T-cell (primary cell): ENCODE results near the gene MEF2A. TPM values are rescaled to one million over a fixed set of nuclear protein-coding genes. Genes with fewer than 3 reads are reported as not detected.

Experiments
- ATAC-seq, 4 experiments: fragments of 200-7000 bp in 3 of 4; fragments of 150-1000 bp in 1 of 4; cut with Tn5 transposase; replicated peaks in 1 of 4; 1 replicate in 3 of 4; 2 replicates in 1 of 4; pipeline ENCODE4 v1.10.0; 2021; ENCODE audit warnings: moderate library complexity in 3 of 4, mild to moderate bottlenecking in 2 of 4, moderate number of reproducible peaks in 1 of 4
- CTCF ChIA-PET, 2 donors: fragments of 300-600 bp; sonication (Branson Sonifier 250); formaldehyde crosslinking; loops; one replicate each; lab custom pipeline; 2022; ENCODE audit warnings: antibody characterized with exemption in 2 of 2; lab: Charles Lee
- POLR2A ChIA-PET, 2 donors: fragments of 300-600 bp; sonication (Branson Sonifier 250); formaldehyde crosslinking; loops; one replicate each; lab custom pipeline; 2022; ENCODE audit warnings: antibody characterized with exemption in 2 of 2; lab: Charles Lee
- DNase-seq, 35 experiments: peaks; one replicate each; pipeline versions ENCODE4 v3.0.0 to v3.0.0-alpha.2; 2013 to 2023
- H3K27ac ChIP-seq: one replicate; pipeline ENCODE4 v1.5.1; 2013; ENCODE audit warnings: low read length
- H3K27me3 ChIP-seq, 2 experiments: replicated peaks in 1 of 2; 1 replicate in 1 of 2; 2 replicates in 1 of 2; pipeline versions ENCODE4 v1.6.1 to v1.7.0; 2013; ENCODE audit warnings: low read length in 1 of 2, mixed read lengths in 1 of 2; ENCODE audit not compliant: control insufficient read depth in 2 of 2, insufficient read depth in 2 of 2; ENCODE audit errors: extremely low read depth in 1 of 2
- H3K36me3 ChIP-seq, 2 donors: 1 replicate in 1 of 2; 2 replicates in 1 of 2; pipeline versions ENCODE4 v1.6.1 to v1.7.0; 2013; ENCODE audit warnings: low read length in 1 of 2; ENCODE audit not compliant: control insufficient read depth in 2 of 2, insufficient read depth in 1 of 2; ENCODE audit errors: extremely low read depth in 1 of 2
- H3K4me1 ChIP-seq, 2 experiments: 1 replicate in 1 of 2; 2 replicates in 1 of 2; pipeline versions ENCODE4 v1.6.1 to v1.7.0; 2013; ENCODE audit warnings: low read length in 2 of 2, mixed read lengths in 1 of 2; ENCODE audit not compliant: insufficient read depth in 2 of 2, control insufficient read depth in 1 of 2; ENCODE audit errors: extremely low read depth in 1 of 2
- H3K4me3 ChIP-seq, 2 donors: 1 replicate in 1 of 2; 2 replicates in 1 of 2; pipeline versions ENCODE4 v1.5.1 to v1.7.0; 2013; ENCODE audit warnings: mild to moderate bottlenecking in 2 of 2, low read length in 1 of 2, moderate library complexity in 1 of 2; ENCODE audit not compliant: control insufficient read depth in 1 of 2; ENCODE audit errors: extremely low read depth in 1 of 2
- H3K9me3 ChIP-seq: 2 replicates; pipeline ENCODE4 v1.7.0; 2013
- H3K27ac Mint-ChIP-seq, 2 donors: one replicate each; pipeline ENCODE4 v1.8.0; 2020 to 2021; ENCODE audit warnings: mild to moderate bottlenecking in 2 of 2, mixed read lengths in 2 of 2
- H3K27me3 Mint-ChIP-seq, 2 donors: one replicate each; pipeline ENCODE4 v1.8.0; 2021 to 2022; ENCODE audit warnings: mixed read lengths in 2 of 2
- H3K36me3 Mint-ChIP-seq: one replicate; pipeline ENCODE4 v1.8.0; 2021; ENCODE audit warnings: mixed read lengths
- H3K4me1 Mint-ChIP-seq, 3 donors: one replicate each; pipeline ENCODE4 v1.8.0; 2020 to 2022; ENCODE audit warnings: mixed read lengths in 3 of 3, mild to moderate bottlenecking in 1 of 3
- H3K4me3 Mint-ChIP-seq, 3 donors: one replicate each; pipeline ENCODE4 v1.8.0; 2020 to 2022; ENCODE audit warnings: mild to moderate bottlenecking in 3 of 3, mixed read lengths in 3 of 3, moderate library complexity in 3 of 3
- H3K9me3 Mint-ChIP-seq, 3 donors: one replicate each; pipeline ENCODE4 v1.8.0; 2020 to 2022; ENCODE audit warnings: mixed read lengths in 3 of 3
- WGBS: methylation state at CpG from one replicate; pipeline ENCODE4 v1.1.5; 2013; ENCODE audit warnings: missing lambda C conversion rate; ENCODE audit not compliant: insufficient coverage; 5-methylcytosine and 5-hydroxymethylcytosine counted together
- total RNA-seq, 35 experiments: library from RNA in 6 of 35; stranded (reverse) in 6 of 35; fragments of 120-200 nt in 1 of 35; gene quantifications; one replicate each; pipeline versions ENCODE4 v1.2.1 to v1.2.4 and lab custom pipeline; 2013 to 2026

Gene MEF2A
- total RNA-seq, 5 donors from 2014 or later (not counting 1 experiment from before 2014, with no cell fraction given): 31.6 to 37.4 (median 33.9) TPM

DNA sequence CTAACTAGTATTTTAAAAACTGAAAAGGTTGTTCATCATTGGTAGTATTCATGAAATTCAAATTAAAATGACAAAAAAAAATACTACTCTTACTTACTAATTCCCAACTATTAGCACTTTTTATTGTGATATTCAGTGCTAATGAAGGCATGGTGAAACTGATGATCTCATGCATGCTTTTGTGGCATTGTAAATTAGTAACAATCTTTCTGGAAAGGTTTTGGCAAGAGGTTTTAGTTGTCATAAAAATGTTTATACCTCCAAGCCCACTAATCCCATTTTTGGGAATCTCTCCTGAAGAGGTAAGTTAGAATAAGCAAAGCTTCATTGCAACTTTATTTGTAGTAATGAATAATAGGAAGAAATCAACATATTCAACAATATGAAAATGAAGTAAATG, 114.5 kb downstream of the MEF2A start:
- Mint-ChIP-seq H3K36me3 (peaks cover 55% of the 10 kb centered on the region), H3K4me1 (peaks cover 36 to 42% (median 37%) of the 10 kb centered on the region in 3 donors), H3K27ac (peak overlapping the region; percentile 30 to 40), H3K27me3 (no peaks in the 10 kb centered on the region), H3K9me3 (peaks cover 0 to 11% (median 4%) of the 10 kb centered on the region in 3 donors), H3K4me3 (no peak overlapping the region)
- peaks cover 4 to 16% of the 10 kb centered on the region in 2 experiments for H3K4me1 ChIP-seq
- H3K27ac ChIP-seq: no peak overlapping the region
- no peaks in the 10 kb centered on the region for H3K9me3 ChIP-seq
- CTCF ChIA-PET: no interaction called here
- no peaks in the 10 kb centered on the region for H3K27me3 ChIP-seq
- no peak overlapping the region for H3K4me3 ChIP-seq
- POLR2A ChIA-PET: interaction anchor here in 1 of 2 donors (0.7 kb wide), 1 partner anchor 25 kb away, joined by 3 read pairs; no protein-coding TSS in a partner anchor
- ATAC-seq (no peak), DNase-seq (no peak)
- H3K36me3 ChIP-seq: peaks cover 0 to 11% of the 10 kb centered on the region in 2 donors

DNA sequence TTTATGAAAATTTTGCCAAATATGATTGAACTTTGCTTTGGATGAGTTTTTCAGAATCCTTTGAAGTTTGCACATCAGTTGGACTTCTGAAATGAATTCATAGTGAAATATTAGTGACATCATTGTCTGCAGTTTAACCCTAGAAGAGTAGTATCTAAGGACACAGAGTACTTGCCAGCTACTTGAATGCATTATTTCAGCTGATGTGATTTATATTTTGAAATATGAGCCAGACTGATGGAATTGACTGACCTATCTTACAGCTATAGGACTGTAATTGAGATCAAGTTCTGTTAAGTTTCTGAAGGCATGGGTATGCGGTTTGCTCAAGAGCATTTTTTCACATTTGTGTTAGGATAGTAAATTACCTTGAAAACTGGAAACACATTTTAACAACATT, 116.2 kb downstream of the MEF2A start:
- Histone ChIP-seq H3K4me3 (no peak overlapping the region), H3K27ac (no peak overlapping the region), H3K9me3 (peaks cover 6% of the 10 kb centered on the region), H3K36me3 (peaks cover 0 to 6% of the 10 kb centered on the region in 2 donors), H3K27me3 (no peaks in the 10 kb centered on the region), H3K4me1 (peaks cover 4 to 16% of the 10 kb centered on the region in 2 experiments)
- Mint-ChIP-seq H3K4me3 (no peak overlapping the region), H3K4me1 (peaks cover 42 to 46% (median 45%) of the 10 kb centered on the region in 3 donors), H3K27ac (peak overlapping the region; percentile 75 to 84), H3K9me3 (peaks cover 4 to 21% (median 8%) of the 10 kb centered on the region in 3 donors), H3K36me3 (peaks cover 58% of the 10 kb centered on the region), H3K27me3 (no peaks in the 10 kb centered on the region)
- WGBS: no CpG with 5 or more reads among the region's 1 CpG
- ATAC-seq: no peak
- ChIA-PET CTCF (no interaction called here), POLR2A (no interaction called here)
- no peak for DNase-seq

DNA sequence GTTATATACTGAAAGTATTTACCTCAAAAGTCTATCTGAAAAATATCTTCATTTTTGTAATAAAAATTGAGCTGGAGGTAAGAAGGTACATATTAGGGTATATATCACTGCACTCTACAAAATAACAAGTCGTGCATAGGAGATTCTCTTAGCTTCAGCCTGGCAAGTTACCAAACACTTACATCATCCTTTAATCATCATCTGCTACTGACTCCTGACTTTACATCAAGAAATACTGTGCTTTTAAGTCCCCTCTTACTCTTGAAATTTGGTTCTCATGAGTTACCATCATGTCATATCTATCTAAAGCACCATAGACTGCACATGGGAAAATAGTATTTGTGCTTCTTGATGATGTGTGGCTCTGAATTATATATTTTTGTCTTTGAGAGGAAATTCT, 116.7 kb downstream of the MEF2A start:
- H3K36me3 Mint-ChIP-seq: peaks cover 57% of the 10 kb centered on the region
- peak in 2 of 4 experiments; percentile 17 to 28 for ATAC-seq
- CTCF ChIA-PET: no interaction called here
- peaks cover 42 to 46% (median 45%) of the 10 kb centered on the region in 3 donors for H3K4me1 Mint-ChIP-seq
- Histone ChIP-seq H3K4me1 (peaks cover 4 to 16% of the 10 kb centered on the region in 2 experiments), H3K27me3 (no peaks in the 10 kb centered on the region), H3K27ac (no peak overlapping the region), H3K9me3 (peaks cover 6% of the 10 kb centered on the region), H3K36me3 (peaks cover 0 to 3% of the 10 kb centered on the region in 2 donors), H3K4me3 (no peak overlapping the region)
- peak in 1 of 35 experiments; percentile 44 for DNase-seq
- POLR2A ChIA-PET: no interaction called here
- H3K27me3 Mint-ChIP-seq: no peaks in the 10 kb centered on the region
- H3K4me3 Mint-ChIP-seq: peak overlapping the region in 1 of 3 donors; percentile 62
- peaks cover 4 to 21% (median 8%) of the 10 kb centered on the region in 3 donors for H3K9me3 Mint-ChIP-seq
- WGBS: no CpG with 5 or more reads among the region's 1 CpG
- peak overlapping the region; percentile 75 to 84 for H3K27ac Mint-ChIP-seq

DNA sequence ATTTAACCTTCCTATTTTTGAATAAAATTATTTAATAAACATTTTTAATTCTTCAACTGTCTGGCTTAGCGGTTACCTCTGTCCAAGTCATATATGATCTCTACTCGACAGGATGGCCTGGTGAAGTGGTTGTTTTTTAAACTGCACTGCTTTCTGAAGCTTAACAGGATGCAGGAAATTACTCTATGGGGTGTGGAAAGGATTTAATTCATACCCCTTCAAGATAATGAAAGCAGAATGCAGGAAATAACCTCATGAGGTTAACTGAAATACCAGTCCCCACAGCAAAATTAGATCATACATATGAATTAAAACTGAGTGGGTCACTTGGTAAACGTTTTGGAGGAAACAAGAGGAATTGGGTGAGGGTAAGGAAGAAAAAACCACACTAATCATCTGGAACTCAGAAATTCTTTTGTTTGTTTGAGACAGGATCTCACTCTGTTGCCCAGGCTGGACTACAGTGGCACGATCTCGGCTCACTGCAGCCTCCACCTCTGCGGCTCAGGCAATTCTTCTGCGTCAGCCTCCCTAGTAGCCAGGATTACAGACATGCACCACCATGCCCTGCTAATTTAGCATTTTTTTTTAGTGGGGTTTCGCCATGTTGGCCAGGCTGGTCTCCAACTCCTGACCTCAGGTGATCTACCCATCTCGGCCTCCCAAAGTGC, 117.4 kb downstream of the MEF2A start:
- POLR2A ChIA-PET: no interaction called here
- Mint-ChIP-seq H3K4me3 (peak overlapping the region in 1 of 3 donors; percentile 62), H3K9me3 (peaks cover 4 to 21% (median 8%) of the 10 kb centered on the region in 3 donors), H3K27me3 (no peaks in the 10 kb centered on the region), H3K36me3 (peaks cover 57% of the 10 kb centered on the region), H3K27ac (peak overlapping the region; percentile 67 to 92), H3K4me1 (peaks cover 42 to 46% (median 45%) of the 10 kb centered on the region in 3 donors)
- ATAC-seq (peak; percentile 72 to 83 (median 80)), DNase-seq (peak in 1 of 35 experiments; percentile 22)
- Histone ChIP-seq H3K4me1 (peaks cover 4 to 16% of the 10 kb centered on the region in 2 experiments), H3K36me3 (peaks cover 0 to 3% of the 10 kb centered on the region in 2 donors), H3K4me3 (no peak overlapping the region), H3K27ac (peak overlapping the region; percentile 33), H3K9me3 (peaks cover 6% of the 10 kb centered on the region), H3K27me3 (no peaks in the 10 kb centered on the region)
- CTCF ChIA-PET: no interaction called here
- WGBS: 100% methylated on average over 5 of the region's 9 CpGs

DNA sequence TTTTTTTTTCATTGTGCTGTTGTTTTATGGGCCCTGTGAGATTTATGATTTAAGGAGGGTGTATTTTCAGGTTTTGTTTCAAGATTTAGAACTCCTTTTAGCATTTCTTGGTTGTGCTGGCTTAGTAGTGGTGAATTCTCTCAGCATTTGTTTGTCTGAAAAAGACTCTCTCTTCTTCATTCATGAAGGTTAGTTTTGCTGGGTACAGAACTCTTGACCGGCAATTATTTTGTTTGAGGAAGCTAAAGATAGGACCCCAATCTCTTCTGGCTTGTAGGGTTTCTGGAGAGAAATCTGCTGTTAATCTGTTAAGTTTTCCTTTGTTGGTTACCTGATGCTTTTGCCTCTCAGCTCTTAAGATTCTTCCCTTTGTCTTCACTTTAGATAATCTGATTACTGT, 120.5 kb downstream of the MEF2A start:
- Mint-ChIP-seq H3K36me3 (peaks cover 52% of the 10 kb centered on the region), H3K9me3 (peaks cover 0 to 17% (median 8%) of the 10 kb centered on the region in 3 donors), H3K4me1 (peaks cover 37 to 40% (median 40%) of the 10 kb centered on the region in 3 donors), H3K27me3 (no peaks in the 10 kb centered on the region), H3K4me3 (no peak overlapping the region), H3K27ac (no peak overlapping the region)
- no peak for DNase-seq
- ChIA-PET POLR2A (interaction anchor here in 1 of 2 donors (0.6 to 0.7 kb wide), 2 partner anchors 11 to 338 kb away, joined by 3 read pairs; no protein-coding TSS in a partner anchor), CTCF (no interaction called here)
- WGBS: no CpG with 5 or more reads among the region's 1 CpG
- no peak for ATAC-seq
- Histone ChIP-seq H3K4me3 (no peak overlapping the region), H3K27ac (no peak overlapping the region), H3K36me3 (peaks cover under 1 to 6% of the 10 kb centered on the region in 2 donors), H3K9me3 (peaks cover 6% of the 10 kb centered on the region), H3K4me1 (peaks cover 4 to 16% of the 10 kb centered on the region in 2 experiments), H3K27me3 (no peaks in the 10 kb centered on the region)

DNA sequence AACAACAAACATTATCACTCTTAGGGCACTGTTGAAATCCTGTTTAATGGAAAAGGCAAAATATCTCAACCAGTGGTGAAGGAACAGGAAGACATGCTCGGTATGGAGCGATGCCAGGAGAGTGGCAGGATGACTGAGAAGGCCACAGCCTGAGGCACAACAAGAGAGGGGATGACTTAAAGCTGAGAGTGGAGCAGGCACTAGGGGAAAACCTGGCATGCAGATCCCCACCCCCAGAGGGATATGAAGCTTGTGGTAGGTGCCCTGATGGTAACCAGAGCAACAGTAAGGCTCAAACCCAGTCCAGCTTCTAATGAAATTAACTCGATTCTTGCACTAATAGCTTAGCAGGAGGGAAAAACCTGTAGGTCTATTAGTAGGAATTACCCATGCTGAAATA, 127.0 kb downstream of the MEF2A start:
- ATAC-seq (no peak), DNase-seq (no peak)
- no peaks in the 10 kb centered on the region for H3K27me3 ChIP-seq
- 92% methylated on average over 2 of the region's 3 CpGs for WGBS
- CTCF ChIA-PET: interaction anchor here (0.8 kb wide), 2 partner anchors 11 to 12 kb away, joined by 3 read pairs; no protein-coding TSS in a partner anchor
- no peaks in the 10 kb centered on the region for H3K4me1 Mint-ChIP-seq
- H3K36me3 Mint-ChIP-seq: peaks cover 57% of the 10 kb centered on the region
- no peaks in the 10 kb centered on the region for H3K9me3 ChIP-seq
- no peak overlapping the region for H3K27ac Mint-ChIP-seq
- H3K9me3 Mint-ChIP-seq: no peaks in the 10 kb centered on the region
- POLR2A ChIA-PET: no interaction called here
- no peak overlapping the region for H3K4me3 Mint-ChIP-seq
- peaks cover 4 to 25% of the 10 kb centered on the region in 2 donors for H3K36me3 ChIP-seq
- H3K4me1 ChIP-seq: no peaks in the 10 kb centered on the region
- no peaks in the 10 kb centered on the region for H3K27me3 Mint-ChIP-seq
- H3K4me3 ChIP-seq: no peak overlapping the region
- no peak overlapping the region for H3K27ac ChIP-seq
